IMR-90 (cell line): Measurements from ENCODE around the gene ZNRF3. TPM values are rescaled to one million over a fixed set of nuclear protein-coding genes. Genes with fewer than 3 reads are reported as not detected.

Source experiments
- ATAC-seq: fragments of 200-7000 bp; cut with Tn5 transposase; 2 replicates; pipeline ENCODE4 v1.9.1; 2020; ENCODE audit warnings: low read depth, mild to moderate bottlenecking, moderate library complexity
- BruUV-seq: library from RNA; stranded (reverse); fragments of 400-500 nt; replicated peaks from 2 replicates; lab custom pipeline; 2021; lab: Mats Ljungman, UMichigan
- CTCF ChIA-PET: fragments of 300-600 bp; formaldehyde crosslinking; extraction: SDS; loops from one replicate; lab custom pipeline; 2021; ENCODE audit warnings: antibody characterized with exemption; lab: Yijun Ruan, JAX
- POLR2A ChIA-PET: fragments of 300-600 bp; sonication (Branson Sonifier 250); formaldehyde crosslinking; loops from one replicate; lab custom pipeline; 2022; ENCODE audit warnings: antibody characterized with exemption; ENCODE audit not compliant: unreplicated experiment; lab: Charles Lee
- DNase-seq: peaks from one replicate; pipeline ENCODE4 v3.0.0; 2013
- H2AFZ ChIP-seq: replicated peaks from 2 replicates; pipeline ENCODE3; 2013; ENCODE audit warnings: low read length, mild to moderate bottlenecking; ENCODE audit not compliant: poor library complexity
- H2AK5ac ChIP-seq: 2 replicates; pipeline ENCODE4 v1.6.1; 2013; ENCODE audit warnings: low read depth, low read length, inconsistent platforms
- H2AK9ac ChIP-seq: replicated peaks from 2 replicates; pipeline ENCODE3; 2013; ENCODE audit warnings: mild to moderate bottlenecking, low read depth, low read length, moderate library complexity; ENCODE audit not compliant: poor library complexity
- H2BK120ac ChIP-seq: 2 replicates; pipeline ENCODE4 v1.6.1; 2013; ENCODE audit warnings: low read depth, low read length, inconsistent platforms
- H2BK15ac ChIP-seq: 3 replicates; pipeline ENCODE4 v1.6.1; 2013; ENCODE audit warnings: low read depth, low read length, inconsistent platforms
- H2BK20ac ChIP-seq: 2 replicates; pipeline ENCODE4 v1.6.1; 2013; ENCODE audit warnings: low read depth, mild to moderate bottlenecking, inconsistent platforms, low read length, moderate library complexity
- H2BK5ac ChIP-seq: 2 replicates; pipeline ENCODE4 v1.6.1; 2013; ENCODE audit warnings: mild to moderate bottlenecking, low read depth, low read length, inconsistent platforms; ENCODE audit not compliant: poor library complexity, severe bottlenecking
- H3K14ac ChIP-seq: replicated peaks from 2 replicates; pipeline ENCODE4 v1.6.1; 2013; ENCODE audit warnings: low read depth, low read length, inconsistent platforms
- H3K18ac ChIP-seq: 2 replicates; pipeline ENCODE4 v1.6.1; 2013; ENCODE audit warnings: low read depth, low read length, control low read depth
- H3K23ac ChIP-seq: 2 replicates; pipeline ENCODE4 v1.6.1; 2013; ENCODE audit warnings: low read depth, low read length, inconsistent platforms
- H3K27ac ChIP-seq: 2 replicates; pipeline ENCODE4 v1.5.1; 2013; ENCODE audit warnings: mild to moderate bottlenecking, control low read depth, low read length; ENCODE audit not compliant: insufficient read depth
- H3K27me3 ChIP-seq: 2 replicates; pipeline ENCODE4 v1.6.1; 2013; ENCODE audit warnings: low read length; ENCODE audit not compliant: control insufficient read depth, insufficient read depth
- H3K36me3 ChIP-seq: 2 replicates; pipeline ENCODE4 v1.6.1; 2013; ENCODE audit warnings: low read length, mixed read lengths; ENCODE audit not compliant: control insufficient read depth, insufficient read depth
- H3K4ac ChIP-seq: 2 replicates; pipeline ENCODE4 v1.6.1; 2013; ENCODE audit warnings: low read depth, low read length, inconsistent platforms
- H3K4me1 ChIP-seq: 2 replicates; pipeline ENCODE4 v1.6.1; 2013; ENCODE audit warnings: low read length, mixed read lengths; ENCODE audit not compliant: control insufficient read depth, insufficient read depth
- H3K4me2 ChIP-seq: 2 replicates; pipeline ENCODE4 v1.6.1; 2013; ENCODE audit warnings: low read depth, mild to moderate bottlenecking, control low read depth, low read length, moderate library complexity
- H3K4me3 ChIP-seq: 2 replicates; pipeline ENCODE4 v1.5.1; 2013; ENCODE audit warnings: low read depth, mild to moderate bottlenecking, control low read depth, low read length, moderate library complexity; ENCODE audit not compliant: insufficient read depth
- H3K56ac ChIP-seq: 2 replicates; pipeline ENCODE4 v1.6.1; 2013; ENCODE audit warnings: low read length, inconsistent platforms; ENCODE audit not compliant: insufficient read depth; ENCODE audit errors: extremely low read depth
- H3K79me1 ChIP-seq, 2 experiments: 2 replicates each; pipeline ENCODE4 v1.6.1; 2013; ENCODE audit warnings: low read length in 2 of 2, inconsistent platforms in 1 of 2, low read depth in 1 of 2
- H3K9ac ChIP-seq: 2 replicates; pipeline ENCODE4 v1.6.1; 2013; ENCODE audit warnings: low read depth, low read length, control low read depth
- H3K9me1 ChIP-seq: 2 replicates; pipeline ENCODE4 v1.6.1; 2013; ENCODE audit warnings: low read length, inconsistent platforms; ENCODE audit not compliant: insufficient read depth
- H3K9me3 ChIP-seq: 2 replicates; pipeline ENCODE4 v1.6.1; 2013; ENCODE audit warnings: low read length; ENCODE audit not compliant: control insufficient read depth, insufficient read depth
- H4K20me1 ChIP-seq: 2 replicates; pipeline ENCODE4 v1.6.1; 2013; ENCODE audit warnings: low read length, inconsistent platforms; ENCODE audit not compliant: insufficient read depth
- H4K5ac ChIP-seq: 2 replicates; pipeline ENCODE4 v1.6.1; 2013; ENCODE audit warnings: mild to moderate bottlenecking, low read depth, low read length, control low read depth
- H4K8ac ChIP-seq, 2 experiments: 2 replicates each; pipeline ENCODE4 v1.6.1; 2013; ENCODE audit warnings: low read depth in 2 of 2, low read length in 2 of 2, control low read depth in 1 of 2, inconsistent platforms in 1 of 2
- H4K91ac ChIP-seq: 2 replicates; pipeline ENCODE4 v1.6.1; 2013; ENCODE audit warnings: low read depth, low read length, inconsistent platforms; ENCODE audit not compliant: insufficient read depth
- CHD1 ChIP-seq: IDR thresholded peaks from 2 replicates; pipeline ENCODE4 v1.6.1; 2012; ENCODE audit warnings: low read depth, low read length, improper control_type of control experiment
- WGBS, 2 experiments: methylation state at CpG; one replicate each; pipeline versions ENCODE4 v1.1.5 to v1.1.7; 2013; ENCODE audit warnings: missing lambda C conversion rate in 2 of 2; ENCODE audit not compliant: insufficient read length in 1 of 2; ENCODE audit errors: extremely low coverage in 2 of 2; 5-methylcytosine and 5-hydroxymethylcytosine counted together
- dilution Hi-C: fragments of 300-500 bp; cut with HindIII; formaldehyde crosslinking; loops from one replicate; pipeline ENCODE4 v1.14.3; 2018; ENCODE audit warnings: low sequenced_read_pairs; ENCODE audit not compliant: unreplicated experiment
- in situ Hi-C: fragments of 300-500 bp; cut with MboI; formaldehyde crosslinking; loops from 3 replicates; pipeline ENCODE4 v1.14.3; 2019; ENCODE audit warnings: low sequenced_read_pairs, inconsistent platforms, mixed read lengths
- intact Hi-C: fragments of 100-400 bp; cut with micrococcal nuclease; formaldehyde crosslinking; loops from 2 replicates; pipeline ENCODE4 v1.10.0; 2022
- polyA plus RNA-seq, 3 experiments: library from polyadenylated mRNA; depleted of rRNA; stranded (reverse); fragments of >200 nt; gene quantifications; 2 replicates each; pipeline ENCODE4 v1.2.3, GENCODE V29; 2012; ENCODE audit warnings: low replicate concordance in 1 of 3
- total RNA-seq: library from RNA; depleted of rRNA; stranded (reverse); fragments of >200 nt; gene quantifications from 2 replicates; pipeline ENCODE4 v1.2.3, GENCODE V29; 2012

The ZNRF3 gene
- total and polyA plus RNA-seq, 2 of the 4 experiments (the other 2 are of a cell fraction) = 1.4 to 2.4 TPM

GRCh38 chr22:29018293-29019189 is 135.2 kb downstream of the ZNRF3 start:
- no peak overlapping the region for H2AK9ac ChIP-seq
- H3K9me3 ChIP-seq = peaks cover 3% of the 10 kb centered on the region
- no peaks in the 10 kb centered on the region for H4K20me1 ChIP-seq
- no peak overlapping the region for H3K4ac ChIP-seq
- no peak overlapping the region for H2BK20ac ChIP-seq
- H4K91ac ChIP-seq = no peak overlapping the region
- H3K4me3 ChIP-seq = no peak overlapping the region
- no peak overlapping the region for H4K8ac ChIP-seq
- H2BK5ac ChIP-seq = no peak overlapping the region
- no peak overlapping the region for H2BK15ac ChIP-seq
- no peak overlapping the region for H3K9ac ChIP-seq
- no peaks in the 10 kb centered on the region for H3K27me3 ChIP-seq
- no peak overlapping the region for H2BK120ac ChIP-seq
- in situ Hi-C loops (no loop called here), dilution Hi-C loops (no loop called here), intact Hi-C loops (no loop called here)
- no peak overlapping the region for H2AK5ac ChIP-seq
- H3K23ac ChIP-seq = no peak overlapping the region
- H3K14ac ChIP-seq = no peak overlapping the region
- no peak overlapping the region for H2AFZ ChIP-seq
- ATAC-seq (no peak), DNase-seq (no peak)
- no peak for TF ChIP-seq CHD1
- no CpG with 5 or more reads among the region's 4 CpGs for WGBS, 2 experiments
- H3K4me1 ChIP-seq = no peaks in the 10 kb centered on the region
- H3K4me2 ChIP-seq = no peak overlapping the region
- H3K36me3 ChIP-seq = no peaks in the 10 kb centered on the region
- ChIA-PET CTCF (interaction anchor here (1.1 kb wide), 1 partner anchor 10 kb away, joined by 3 read pairs; no protein-coding TSS in a partner anchor), POLR2A (no interaction called here)
- no TSS peak for BruUV-seq
- H3K27ac ChIP-seq = no peak overlapping the region
- H3K56ac ChIP-seq = no peak overlapping the region
- peaks cover 4% of the 10 kb centered on the region for H3K9me1 ChIP-seq
- H4K5ac ChIP-seq = no peak overlapping the region
- peaks cover 1 to 4% of the 10 kb centered on the region in 2 experiments; a peak in 2 of 4 replicates for H3K79me1 ChIP-seq
- no peak overlapping the region for H3K18ac ChIP-seq
